C4-2B (cell line): ENCODE measurements around the gene TM9SF3.

ENCODE experiments used
- H3K27ac ChIP-seq: fragments of 450-650 bp; 2 replicates; pipeline ENCODE4 v1.5.1; 2017
- CTCF ChIP-seq: fragments of 450-650 bp; conservative IDR thresholded peaks from 2 replicates; pipeline ENCODE4 v1.5.1; 2017; ENCODE audit warnings: mild to moderate bottlenecking
- ZFX ChIP-seq: fragments of 450-650 bp; IDR thresholded peaks from 2 replicates; pipeline ENCODE4 v1.6.1; 2017

TM9SF3 gene

GRCh38 chr10:96586419-96587263 is at the start of gene TM9SF3:
TM9SF3 (minus strand) TSS chr10:96587012; CDS start chr10:96586835, 177 bp downstream.
- peak; percentile 98 for TF ChIP-seq ZFX
- TF ChIP-seq CTCF, result no peak
- peak within 1 kb of the TSS; percentile 98 for H3K27ac ChIP-seq

DNA sequence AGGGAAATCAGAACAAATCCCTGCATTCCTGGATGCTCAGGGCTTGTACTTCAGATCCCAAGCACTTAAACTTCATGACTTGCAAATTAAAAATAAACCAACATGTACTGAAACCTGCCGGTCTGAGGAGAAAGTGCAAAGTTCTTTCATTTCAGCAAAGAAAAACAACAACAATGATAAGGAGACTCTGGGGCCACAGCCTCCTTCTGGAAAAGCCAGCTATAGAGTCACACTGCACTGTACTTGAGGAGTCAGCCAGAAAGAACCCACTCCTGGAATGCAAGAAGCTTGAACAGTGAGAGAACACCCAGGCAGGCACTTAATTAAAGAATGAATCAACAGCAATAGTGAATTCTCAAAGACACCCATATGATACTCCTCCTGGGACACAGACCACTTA is 49.7 kb upstream of the TM9SF3 start:
- H3K27ac ChIP-seq, result no peak overlapping the region
- TF ChIP-seq CTCF (no peak), ZFX (no peak)

- TF ChIP-seq CTCF (no peak), ZFX (no peak)
- no peak overlapping the region for H3K27ac ChIP-seq
Observed at GRCh38 chr10:96632974-96633710, 46.3 kb upstream of the TM9SF3 start.

GRCh38 chr10:96627292-96627691 is 40.5 kb upstream of the TM9SF3 start:
- TF ChIP-seq ZFX (no peak), CTCF (no peak)

DNA sequence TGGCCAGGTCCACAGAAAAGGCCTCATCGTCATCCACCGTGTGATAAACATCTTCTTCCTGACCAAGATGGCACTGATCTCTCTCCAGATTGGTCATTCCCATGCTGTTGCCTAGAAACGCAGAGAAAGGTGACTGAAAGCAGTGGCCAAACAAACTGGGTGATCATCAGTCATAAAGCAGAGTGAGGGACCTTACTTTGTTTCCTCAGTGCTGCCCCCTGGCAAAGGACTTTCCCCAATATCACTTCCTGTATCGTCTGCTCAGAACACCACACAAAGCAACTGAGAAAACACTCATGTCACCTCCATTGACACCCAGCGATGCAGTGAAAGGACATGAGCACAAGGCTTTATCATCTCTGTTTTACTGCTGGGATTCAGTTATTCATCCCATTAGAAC is 40.0 kb upstream of the TM9SF3 start:
- TF ChIP-seq ZFX (no peak), CTCF (no peak; the same call in 1 of the 2 replicates)
- no peak overlapping the region for H3K27ac ChIP-seq

More at GRCh38 chr10:96627292-96627691, 40.5 kb upstream of the TM9SF3 start:
- H3K27ac ChIP-seq, result no peak overlapping the region

DNA sequence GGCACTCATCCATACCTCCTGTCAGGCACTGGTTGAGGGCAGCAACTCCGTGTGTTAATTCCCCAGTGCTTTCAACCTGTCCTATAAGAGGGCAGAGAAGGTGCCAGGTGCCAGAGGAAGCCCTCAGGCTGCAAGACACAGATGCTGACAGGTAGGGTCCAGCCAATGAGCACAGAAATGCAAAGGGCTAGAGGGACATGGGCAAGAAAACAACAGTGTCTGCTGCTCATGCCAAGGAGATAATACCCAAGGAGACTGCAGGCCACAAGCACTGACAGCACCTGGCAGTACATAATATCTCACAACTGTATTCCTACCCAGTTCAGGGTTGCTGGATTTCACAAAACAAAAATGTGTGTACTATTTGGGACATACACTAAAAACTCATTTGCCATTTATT is 38.4 kb upstream of the TM9SF3 start:
- no peak for TF ChIP-seq CTCF
- TF ChIP-seq ZFX, result no peak
- H3K27ac ChIP-seq, result no peak overlapping the region
